Gastroesophageal sphincter (tissue), 4 donors: ENCODE measurements around the gene GFPT2. TPM values are rescaled to one million over a fixed set of nuclear protein-coding genes. Genes with fewer than 3 reads are reported as not detected.

Source experiments
- ATAC-seq: fragments of 150-250 bp; one replicate; pipeline ENCODE4 v1.9.1; 2016; ENCODE audit warnings: mild to moderate bottlenecking, moderate library complexity
- H3K27ac ChIP-seq, 4 donors: fragments of 200-600 bp; sonication (generic) in 3 of 4; 1 replicate in 3 of 4; 2 replicates in 1 of 4; pipeline ENCODE4 v1.5.1; 2016 to 2019
- H3K27me3 ChIP-seq: fragments of 200-600 bp; sonication (generic); one replicate; pipeline ENCODE4 v1.5.1; 2019
- H3K36me3 ChIP-seq, 2 donors: fragments of 200-600 bp; sonication (generic); one replicate each; pipeline ENCODE4 v1.5.1; 2019; ENCODE audit warnings: control low read depth in 1 of 2
- H3K4me1 ChIP-seq, 3 donors: fragments of 200-600 bp; sonication (generic); 1 replicate in 2 of 3; 2 replicates in 1 of 3; pipeline ENCODE4 v1.5.1; 2016 to 2019; ENCODE audit warnings: control low read depth in 2 of 3
- H3K4me3 ChIP-seq, 2 donors: fragments of 200-600 bp; sonication (generic); one replicate each; pipeline ENCODE4 v1.5.1; 2019; ENCODE audit warnings: mild to moderate bottlenecking in 1 of 2, moderate library complexity in 1 of 2
- H3K9me3 ChIP-seq, 3 donors: fragments of 200-600 bp; sonication (generic); one replicate each; pipeline ENCODE4 v1.5.1; 2017 to 2019; ENCODE audit warnings: control low read depth in 2 of 3
- CTCF ChIP-seq, 4 experiments: fragments of 200-600 bp in 2 of 4; fragments of 450-650 bp in 2 of 4; sonication (generic) in 1 of 4; IDR thresholded peaks; one replicate each; pipeline ENCODE4 v1.5.1; 2017 to 2019; ENCODE audit warnings: antibody characterized with exemption in 4 of 4, mild to moderate bottlenecking in 2 of 4, moderate library complexity in 2 of 4
- EP300 ChIP-seq: sonication (generic); formaldehyde crosslinking; IDR thresholded peaks from one replicate; pipeline ENCODE4 v1.6.1; 2017; ENCODE audit warnings: antibody characterized with exemption, mild to moderate bottlenecking
- POLR2A ChIP-seq, 2 donors: fragments of 450-650 bp; IDR thresholded peaks; one replicate each; pipeline ENCODE4 v1.6.1; 2017; ENCODE audit warnings: antibody characterized with exemption in 2 of 2, mild to moderate bottlenecking in 2 of 2, moderate library complexity in 1 of 2
- POLR2AphosphoS5 ChIP-seq: sonication (generic); formaldehyde crosslinking; IDR thresholded peaks from one replicate; pipeline ENCODE4 v1.6.1; 2017; ENCODE audit warnings: antibody characterized with exemption
- WGBS, 2 donors: methylation state at CpG; one replicate each; pipeline ENCODE4 v1.1.5; 2018; ENCODE audit warnings: low coverage in 1 of 2; 5-methylcytosine and 5-hydroxymethylcytosine counted together
- total RNA-seq, 4 donors: library from RNA; depleted of rRNA; stranded (reverse); fragments of >200 nt; gene quantifications; one replicate each; pipeline ENCODE4 v1.1.0, GENCODE V29; 2016

GFPT2 gene
- total RNA-seq, 4 donors from 2014 or later, result 28.7 to 94.1 (median 34.1) TPM

GRCh38 chr5:180290568-180291233, 62.4 kb downstream of the GFPT2 start:
- peaks cover 0 to 9% of the 10 kb centered on the region in 2 donors for H3K36me3 ChIP-seq
- no peaks in the 10 kb centered on the region for H3K27me3 ChIP-seq
- H3K27ac ChIP-seq, result peak overlapping the region in 1 of 4 donors; percentile 97
- TF ChIP-seq CTCF (IDR thresholded peaks at IDR 0.05), result no peak
- TF ChIP-seq EP300, result no peak
- TF ChIP-seq POLR2A (IDR thresholded peaks at IDR 0.05), result no peak
- no peak for TF ChIP-seq POLR2AphosphoS5
- peak overlapping the region; percentile 47 to 99 for H3K4me3 ChIP-seq
- ATAC-seq, result no peak
- peaks cover 0 to 33% (median 17%) of the 10 kb centered on the region in 3 donors for H3K4me1 ChIP-seq
- no peaks in the 10 kb centered on the region for H3K9me3 ChIP-seq
- 16 to 18% methylated on average over 9 of the region's 13 CpGs for WGBS, 2 donors

DNA sequence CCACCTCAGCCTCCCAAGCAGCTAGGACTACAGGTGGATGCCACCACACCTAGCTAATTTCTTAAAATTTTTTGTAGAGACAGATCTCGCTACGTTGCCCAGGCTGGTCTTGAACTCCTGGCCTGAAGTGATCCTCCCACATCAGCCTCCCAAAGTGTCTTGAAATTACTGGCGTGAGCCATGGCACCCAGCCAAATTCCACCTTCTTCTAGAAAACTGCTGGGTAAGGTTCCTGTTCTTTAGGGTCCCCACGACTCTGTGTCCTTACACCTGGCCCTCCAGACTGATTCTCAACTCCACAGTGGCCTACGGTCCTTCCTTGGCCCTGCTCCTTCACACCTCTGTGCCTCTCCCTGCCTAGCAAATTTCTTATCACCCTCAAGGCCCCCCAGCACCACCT, 63.2 kb downstream of the GFPT2 start:
- Histone ChIP-seq H3K4me3 (no peak overlapping the region), H3K4me1 (peaks cover 0 to 33% (median 17%) of the 10 kb centered on the region in 3 donors), H3K27me3 (no peaks in the 10 kb centered on the region), H3K36me3 (peaks cover 0 to 9% of the 10 kb centered on the region in 2 donors), H3K27ac (no peak overlapping the region), H3K9me3 (no peaks in the 10 kb centered on the region)
- TF ChIP-seq EP300 (no peak), POLR2AphosphoS5 (no peak), POLR2A (IDR thresholded peaks at IDR 0.05) (no peak), CTCF (IDR thresholded peaks at IDR 0.05) (no peak)
- WGBS, 2 donors, result 79 to 94% methylated on average over 4 to 5 of the region's 5 CpGs
- no peak for ATAC-seq

DNA sequence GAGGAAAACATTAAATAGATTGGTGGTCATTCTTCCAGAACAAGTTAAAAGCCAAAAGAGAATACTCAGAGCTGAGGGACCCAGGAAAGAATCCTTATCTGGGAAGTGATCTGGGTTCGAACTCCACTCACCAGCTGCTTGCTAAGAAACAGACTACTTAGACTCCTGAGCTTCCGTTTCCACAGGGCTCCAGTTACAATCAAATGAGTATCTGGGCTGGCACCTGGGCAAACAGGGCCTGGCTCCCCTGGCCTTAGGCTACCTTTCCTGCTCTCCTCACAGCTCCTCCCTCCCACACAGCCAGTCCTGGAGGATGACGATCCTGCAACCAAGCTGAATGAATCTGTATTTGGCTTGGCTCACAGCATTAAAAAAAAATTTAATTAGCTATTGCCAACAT, 63.7 kb downstream of the GFPT2 start:
- H3K4me1 ChIP-seq, result peaks cover 0 to 33% (median 17%) of the 10 kb centered on the region in 3 donors
- H3K4me3 ChIP-seq, result no peak overlapping the region
- ATAC-seq, result no peak
- no peak for TF ChIP-seq POLR2A (IDR thresholded peaks at IDR 0.05)
- TF ChIP-seq POLR2AphosphoS5, result no peak
- no peak for TF ChIP-seq EP300
- TF ChIP-seq CTCF (IDR thresholded peaks at IDR 0.05), result no peak
- peaks cover 0 to 9% of the 10 kb centered on the region in 2 donors for H3K36me3 ChIP-seq
- no peaks in the 10 kb centered on the region for H3K9me3 ChIP-seq
- H3K27me3 ChIP-seq, result no peaks in the 10 kb centered on the region
- WGBS, 2 donors, result 54 to 81% methylated on average over 3 of the region's 3 CpGs
- H3K27ac ChIP-seq, result no peak overlapping the region

- no peak overlapping the region for H3K4me3 ChIP-seq
- H3K9me3 ChIP-seq, result no peaks in the 10 kb centered on the region
- no peaks in the 10 kb centered on the region for H3K27me3 ChIP-seq
- H3K36me3 ChIP-seq, result peaks cover 0 to 22% of the 10 kb centered on the region in 2 donors
- ATAC-seq, result no peak
- TF ChIP-seq EP300 (no peak), POLR2A (IDR thresholded peaks at IDR 0.05) (no peak), POLR2AphosphoS5 (no peak)
- peaks cover 0 to 32% (median 11%) of the 10 kb centered on the region in 3 donors for H3K4me1 ChIP-seq
- H3K27ac ChIP-seq, result no peak overlapping the region
- 72 to 89% methylated on average over 5 to 7 of the region's 7 CpGs for WGBS, 2 donors
Measured at GRCh38 chr5:180287868-180288267, 65.3 kb downstream of the GFPT2 start.

- 93 to 100% methylated on average over 2 of the region's 2 CpGs for WGBS, 2 donors
- Histone ChIP-seq H3K27me3 (no peaks in the 10 kb centered on the region), H3K36me3 (peaks cover 0 to 26% of the 10 kb centered on the region in 2 donors), H3K4me3 (no peak overlapping the region), H3K9me3 (no peaks in the 10 kb centered on the region), H3K27ac (no peak overlapping the region), H3K4me1 (peaks cover 0 to 31% (median 11%) of the 10 kb centered on the region in 3 donors)
- TF ChIP-seq CTCF (IDR thresholded peaks at IDR 0.05) (no peak), EP300 (no peak), POLR2A (IDR thresholded peaks at IDR 0.05) (no peak), POLR2AphosphoS5 (no peak)
- ATAC-seq, result no peak
Measured at GRCh38 chr5:180287404-180287803, 65.7 kb downstream of the GFPT2 start.
